Measurements from ENCODE around the gene PAX5.

DNA sequence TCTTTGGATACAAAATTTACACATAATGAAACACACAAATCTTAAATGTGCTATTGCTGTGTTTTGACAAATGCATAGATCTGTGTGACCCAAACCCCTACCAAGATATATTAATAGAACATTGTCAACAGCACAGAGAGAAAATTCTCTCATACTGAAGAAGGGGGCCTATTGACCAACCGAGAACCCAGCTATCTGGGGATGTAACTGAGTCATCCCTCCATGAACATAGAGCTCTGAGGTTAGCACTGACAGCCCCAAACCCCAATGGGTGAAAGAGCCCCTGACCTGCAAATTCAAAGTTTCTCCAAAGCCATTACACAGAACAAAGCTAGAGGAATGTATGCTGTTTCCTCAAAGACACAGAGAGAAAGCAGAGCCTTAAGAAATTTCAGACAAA lies 180.8 kb downstream of the PAX5 start:
- TF ChIP-seq POLR2AphosphoS5 (IDR thresholded peaks at IDR 0.05; ENCODE audit: low read depth, low read length) (no peak), REST (IDR thresholded peaks at IDR 0.05; ENCODE audit: insufficient read depth in 1 of 2, low read depth in 2 of 2, low read length in 2 of 2) (no peak), SIN3A (IDR thresholded peaks at IDR 0.05; ENCODE audit: borderline replicate concordance, insufficient read depth, low read length) (no peak), TAF1 (IDR thresholded peaks at IDR 0.05; ENCODE audit: borderline replicate concordance, insufficient read depth, low read length) (no peak)

Measured in PFSK-1 (cell line).